ENCODE results near the gene TMEM50A. TPM values are rescaled to one million over a fixed set of nuclear protein-coding genes. Genes with fewer than 3 reads are reported as not detected.

Gene TMEM50A
- total and polyA plus RNA-seq, 9 of the 15 experiments (the other 6 are each of a cell fraction or from before 2014, with no cell fraction given), result 43.7 to 195 (median 137) TPM

DNA sequence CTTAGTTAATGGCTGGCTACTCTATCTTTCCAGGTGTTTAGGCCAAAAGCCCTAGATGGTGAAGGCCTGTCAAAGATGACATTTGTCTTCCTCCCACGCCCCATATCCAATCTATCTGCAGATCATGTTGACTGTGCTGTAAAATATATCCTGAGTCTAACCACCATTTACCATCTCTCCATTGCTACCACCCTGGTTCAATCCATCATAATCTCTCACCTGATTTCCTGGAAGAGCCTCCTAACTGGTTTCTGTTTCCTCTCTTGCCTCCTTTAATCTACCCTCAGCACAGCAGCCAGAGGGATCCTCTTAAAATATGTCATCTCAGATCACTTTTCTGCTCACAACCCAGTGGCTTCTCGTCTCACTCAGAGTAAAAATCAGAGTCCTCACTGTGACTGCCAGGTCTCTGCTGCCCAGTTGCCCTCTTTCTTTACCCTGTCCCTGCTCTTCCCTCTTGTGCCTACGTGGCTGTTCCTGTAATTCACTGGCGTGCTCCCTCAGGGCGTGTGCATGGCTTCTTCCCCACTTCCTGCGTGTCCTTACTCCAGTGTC lies 17.8 kb downstream of the TMEM50A start (continued):
- TF ChIP-seq, protein P1, sequence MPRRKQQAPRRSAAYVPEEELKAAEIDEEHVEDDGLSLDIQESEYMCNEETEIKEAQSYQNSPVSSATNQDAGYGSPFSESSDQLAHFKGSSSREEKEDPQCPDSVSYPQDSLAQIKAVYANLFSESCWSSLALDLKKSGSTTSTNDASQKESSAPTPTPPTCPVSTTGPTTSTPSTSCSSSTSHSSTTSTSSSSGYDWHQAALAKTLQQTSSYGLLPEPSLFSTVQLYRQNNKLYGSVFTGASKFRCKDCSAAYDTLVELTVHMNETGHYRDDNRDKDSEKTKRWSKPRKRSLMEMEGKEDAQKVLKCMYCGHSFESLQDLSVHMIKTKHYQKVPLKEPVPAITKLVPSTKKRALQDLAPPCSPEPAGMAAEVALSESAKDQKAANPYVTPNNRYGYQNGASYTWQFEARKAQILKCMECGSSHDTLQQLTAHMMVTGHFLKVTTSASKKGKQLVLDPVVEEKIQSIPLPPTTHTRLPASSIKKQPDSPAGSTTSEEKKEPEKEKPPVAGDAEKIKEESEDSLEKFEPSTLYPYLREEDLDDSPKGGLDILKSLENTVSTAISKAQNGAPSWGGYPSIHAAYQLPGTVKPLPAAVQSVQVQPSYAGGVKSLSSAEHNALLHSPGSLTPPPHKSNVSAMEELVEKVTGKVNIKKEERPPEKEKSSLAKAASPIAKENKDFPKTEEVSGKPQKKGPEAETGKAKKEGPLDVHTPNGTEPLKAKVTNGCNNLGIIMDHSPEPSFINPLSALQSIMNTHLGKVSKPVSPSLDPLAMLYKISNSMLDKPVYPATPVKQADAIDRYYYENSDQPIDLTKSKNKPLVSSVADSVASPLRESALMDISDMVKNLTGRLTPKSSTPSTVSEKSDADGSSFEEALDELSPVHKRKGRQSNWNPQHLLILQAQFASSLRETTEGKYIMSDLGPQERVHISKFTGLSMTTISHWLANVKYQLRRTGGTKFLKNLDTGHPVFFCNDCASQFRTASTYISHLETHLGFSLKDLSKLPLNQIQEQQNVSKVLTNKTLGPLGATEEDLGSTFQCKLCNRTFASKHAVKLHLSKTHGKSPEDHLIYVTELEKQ (CRISPR knock-in tag; IDR thresholded peaks at IDR 0.05), result no peak
- TF ChIP-seq TAF15 (IDR thresholded peaks at IDR 0.05; ENCODE audit: low read depth, low read length) (no peak), SRSF3 (IDR thresholded peaks at IDR 0.05; ENCODE audit: insufficient read depth, low read length) (no peak), NCOA2 (IDR thresholded peaks at IDR 0.05; ENCODE audit: partially characterized antibody in 2 of 2) (peak in 1 of 2 experiments; percentile 78), BDP1 (IDR thresholded peaks at IDR 0.05; ENCODE audit: insufficient read depth, insufficient read length) (no peak), HIVEP1 (CRISPR knock-in tag; IDR thresholded peaks at IDR 0.05) (0 out of 2 replicates have a peak, but pooled peaks have one; percentile 58), TAL1 (IDR thresholded peaks at IDR 0.05) (peak; percentile 42), MTF1 (CRISPR knock-in tag; IDR thresholded peaks at IDR 0.05; ENCODE audit: borderline replicate concordance) (no peak), NCOR1 (IDR thresholded peaks at IDR 0.05) (no peak), PRDM10 (IDR thresholded peaks at IDR 0.05; ENCODE audit: partially characterized antibody) (no peak), FUS (optimal IDR thresholded peaks at IDR 0.05; ENCODE audit: low read depth, low read length) (no peak), ZNF224 (CRISPR knock-in tag; IDR thresholded peaks at IDR 0.05) (no peak), PTTG1 (tag; IDR thresholded peaks at IDR 0.05; ENCODE audit: low read depth) (no peak), EP400 (IDR thresholded peaks at IDR 0.05) (no peak), WHSC1 (IDR thresholded peaks at IDR 0.05; ENCODE audit: low read length) (no peak)
- TF ChIP-seq, protein P2, sequence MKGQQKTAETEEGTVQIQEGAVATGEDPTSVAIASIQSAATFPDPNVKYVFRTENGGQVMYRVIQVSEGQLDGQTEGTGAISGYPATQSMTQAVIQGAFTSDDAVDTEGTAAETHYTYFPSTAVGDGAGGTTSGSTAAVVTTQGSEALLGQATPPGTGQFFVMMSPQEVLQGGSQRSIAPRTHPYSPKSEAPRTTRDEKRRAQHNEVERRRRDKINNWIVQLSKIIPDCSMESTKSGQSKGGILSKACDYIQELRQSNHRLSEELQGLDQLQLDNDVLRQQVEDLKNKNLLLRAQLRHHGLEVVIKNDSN (CRISPR knock-in tag; IDR thresholded peaks at IDR 0.05), result no peak
- TF ChIP-seq, protein P3, sequence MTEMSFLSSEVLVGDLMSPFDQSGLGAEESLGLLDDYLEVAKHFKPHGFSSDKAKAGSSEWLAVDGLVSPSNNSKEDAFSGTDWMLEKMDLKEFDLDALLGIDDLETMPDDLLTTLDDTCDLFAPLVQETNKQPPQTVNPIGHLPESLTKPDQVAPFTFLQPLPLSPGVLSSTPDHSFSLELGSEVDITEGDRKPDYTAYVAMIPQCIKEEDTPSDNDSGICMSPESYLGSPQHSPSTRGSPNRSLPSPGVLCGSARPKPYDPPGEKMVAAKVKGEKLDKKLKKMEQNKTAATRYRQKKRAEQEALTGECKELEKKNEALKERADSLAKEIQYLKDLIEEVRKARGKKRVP (CRISPR knock-in tag; IDR thresholded peaks at IDR 0.05), result no peak
- TF ChIP-seq, protein P4, sequence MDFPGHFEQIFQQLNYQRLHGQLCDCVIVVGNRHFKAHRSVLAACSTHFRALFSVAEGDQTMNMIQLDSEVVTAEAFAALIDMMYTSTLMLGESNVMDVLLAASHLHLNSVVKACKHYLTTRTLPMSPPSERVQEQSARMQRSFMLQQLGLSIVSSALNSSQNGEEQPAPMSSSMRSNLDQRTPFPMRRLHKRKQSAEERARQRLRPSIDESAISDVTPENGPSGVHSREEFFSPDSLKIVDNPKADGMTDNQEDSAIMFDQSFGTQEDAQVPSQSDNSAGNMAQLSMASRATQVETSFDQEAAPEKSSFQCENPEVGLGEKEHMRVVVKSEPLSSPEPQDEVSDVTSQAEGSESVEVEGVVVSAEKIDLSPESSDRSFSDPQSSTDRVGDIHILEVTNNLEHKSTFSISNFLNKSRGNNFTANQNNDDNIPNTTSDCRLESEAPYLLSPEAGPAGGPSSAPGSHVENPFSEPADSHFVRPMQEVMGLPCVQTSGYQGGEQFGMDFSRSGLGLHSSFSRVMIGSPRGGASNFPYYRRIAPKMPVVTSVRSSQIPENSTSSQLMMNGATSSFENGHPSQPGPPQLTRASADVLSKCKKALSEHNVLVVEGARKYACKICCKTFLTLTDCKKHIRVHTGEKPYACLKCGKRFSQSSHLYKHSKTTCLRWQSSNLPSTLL (IDR thresholded peaks at IDR 0.05), result peak; percentile 66; the same call in 1 of the 2 replicates
